Neural cell (in vitro differentiated cells): ENCODE measurements around the gene YIPF1. TPM values are rescaled to one million over a fixed set of nuclear protein-coding genes. Genes with fewer than 3 reads are reported as not detected.

Experiments
- H2AFZ ChIP-seq: fragments of 200-600, 300-800 bp; sonication (generic), shearing (Covaris generic); 2 replicates; pipeline ENCODE4 v1.6.0; 2014; ENCODE audit warnings: low read depth, mild to moderate bottlenecking, antibody characterized with exemption, low read length, moderate library complexity
- H3F3A ChIP-seq: fragments of 200-600 bp; shearing (Covaris generic); 2 replicates; pipeline ENCODE4 v1.6.1; 2016; ENCODE audit warnings: mild to moderate bottlenecking, moderate library complexity, mixed read lengths, antibody characterized with exemption, low read length; ENCODE audit not compliant: insufficient read depth, poor library complexity, severe bottlenecking
- H3K27ac ChIP-seq: fragments of 200-600, 300-800 bp; sonication (generic), shearing (Covaris generic); 2 replicates; pipeline ENCODE4 v1.5.1; 2014; ENCODE audit warnings: mild to moderate bottlenecking, low read length, moderate library complexity
- H3K27me3 ChIP-seq: fragments of 300-800, 200-600 bp; sonication (generic), shearing (Covaris generic); 2 replicates; pipeline ENCODE4 v1.6.0; 2014; ENCODE audit warnings: mild to moderate bottlenecking, low read depth, low read length, moderate library complexity; ENCODE audit not compliant: insufficient read depth
- H3K36me3 ChIP-seq: fragments of 300-800, 200-600 bp; sonication (generic), shearing (Covaris generic); 2 replicates; pipeline ENCODE4 v1.5.1; 2014; ENCODE audit warnings: mild to moderate bottlenecking, antibody characterized with exemption, low read length, moderate library complexity; ENCODE audit not compliant: insufficient read depth
- H3K4me2 ChIP-seq: fragments of 300-800, 200-600 bp; sonication (generic), shearing (Covaris generic); 2 replicates; pipeline ENCODE4 v1.6.0; 2014; ENCODE audit warnings: mild to moderate bottlenecking, low read length
- H3K4me3 ChIP-seq: fragments of 300-800, 200-600 bp; sonication (generic), shearing (Covaris generic); 2 replicates; pipeline ENCODE4 v1.5.1; 2014; ENCODE audit warnings: mild to moderate bottlenecking, low read length, moderate library complexity
- H3K79me2 ChIP-seq: fragments of 200-600 bp; shearing (Covaris generic); replicated peaks from 2 replicates; pipeline ENCODE4 v1.6.0; 2014; ENCODE audit warnings: mild to moderate bottlenecking, low read length, moderate library complexity; ENCODE audit not compliant: insufficient read depth
- H3K9ac ChIP-seq: fragments of 300-800, 200-600 bp; sonication (generic), shearing (Covaris generic); 2 replicates; pipeline ENCODE4 v1.6.1; 2016; ENCODE audit warnings: mild to moderate bottlenecking, low read length, mixed read lengths
- H3K9me2 ChIP-seq: fragments of 200-600 bp; shearing (Covaris generic); 2 replicates; pipeline ENCODE4 v1.6.1; 2016; ENCODE audit warnings: mild to moderate bottlenecking, low read length, mixed read lengths; ENCODE audit not compliant: insufficient read depth
- H3K9me3 ChIP-seq: fragments of 200-600, 300-800 bp; sonication (generic), shearing (Covaris generic); 2 replicates; pipeline ENCODE4 v1.6.1; 2016; ENCODE audit warnings: mild to moderate bottlenecking, mixed run types, low read length, moderate library complexity, mixed read lengths
- H4K20me1 ChIP-seq: fragments of 200-600 bp; shearing (Covaris generic); 2 replicates; pipeline ENCODE4 v1.6.1; 2016; ENCODE audit warnings: mild to moderate bottlenecking, mixed run types; ENCODE audit not compliant: insufficient read depth
- EP300 ChIP-seq: fragments of 450-650 bp; conservative IDR thresholded peaks from 2 replicates; pipeline ENCODE4 v1.6.1; 2014; ENCODE audit warnings: antibody characterized with exemption, mild to moderate bottlenecking, moderate library complexity; ENCODE audit not compliant: poor library complexity, severe bottlenecking
- EZH2 ChIP-seq: fragments of 200-600, 300-800 bp; shearing (Covaris generic), sonication (generic); IDR thresholded peaks from 2 replicates; pipeline ENCODE4 v1.6.1; 2014; ENCODE audit warnings: antibody characterized with exemption, low read length, borderline replicate concordance, mild to moderate bottlenecking; ENCODE audit not compliant: insufficient read depth, poor library complexity, severe bottlenecking
- MXI1 ChIP-seq: fragments of 450-650 bp; conservative IDR thresholded peaks from 2 replicates; pipeline ENCODE4 v1.6.1; 2014; ENCODE audit warnings: antibody characterized with exemption, mild to moderate bottlenecking; ENCODE audit not compliant: poor library complexity, severe bottlenecking
- POLR2AphosphoS5 ChIP-seq: IDR thresholded peaks from 2 replicates; pipeline ENCODE4 v1.6.1; 2012
- RAD21 ChIP-seq: fragments of 450-650 bp; conservative IDR thresholded peaks from 2 replicates; pipeline ENCODE4 v1.6.1; 2014; ENCODE audit warnings: antibody characterized with exemption, mild to moderate bottlenecking, moderate library complexity
- SMC3 ChIP-seq: fragments of 450-650 bp; conservative IDR thresholded peaks from 2 replicates; pipeline ENCODE4 v1.6.1; 2014; ENCODE audit warnings: antibody characterized with exemption, mild to moderate bottlenecking, moderate library complexity; ENCODE audit not compliant: poor library complexity
- TAF1 ChIP-seq: IDR thresholded peaks from 2 replicates; pipeline ENCODE4 v1.6.1; 2012; ENCODE audit warnings: low read depth
- polyA plus RNA-seq: library from polyadenylated mRNA; depleted of rRNA; stranded (reverse); fragments of >200 nt; gene quantifications from 2 replicates; pipeline ENCODE4 v1.2.3, GENCODE V29; 2014
- TF ChIP-seq, protein P1 (sequence below): IDR thresholded peaks from 2 replicates; pipeline ENCODE4 v1.6.1; 2012; ENCODE audit warnings: borderline replicate concordance
- TF ChIP-seq, protein P2 (sequence below): fragments of 450-650 bp; IDR thresholded peaks from 2 replicates; pipeline ENCODE4 v1.5.1; 2014; ENCODE audit warnings: antibody characterized with exemption, mild to moderate bottlenecking, moderate library complexity; ENCODE audit not compliant: poor library complexity, severe bottlenecking

The YIPF1 gene
- polyA plus RNA-seq, 1 donor from 2014 or later, result 45.0 TPM

DNA sequence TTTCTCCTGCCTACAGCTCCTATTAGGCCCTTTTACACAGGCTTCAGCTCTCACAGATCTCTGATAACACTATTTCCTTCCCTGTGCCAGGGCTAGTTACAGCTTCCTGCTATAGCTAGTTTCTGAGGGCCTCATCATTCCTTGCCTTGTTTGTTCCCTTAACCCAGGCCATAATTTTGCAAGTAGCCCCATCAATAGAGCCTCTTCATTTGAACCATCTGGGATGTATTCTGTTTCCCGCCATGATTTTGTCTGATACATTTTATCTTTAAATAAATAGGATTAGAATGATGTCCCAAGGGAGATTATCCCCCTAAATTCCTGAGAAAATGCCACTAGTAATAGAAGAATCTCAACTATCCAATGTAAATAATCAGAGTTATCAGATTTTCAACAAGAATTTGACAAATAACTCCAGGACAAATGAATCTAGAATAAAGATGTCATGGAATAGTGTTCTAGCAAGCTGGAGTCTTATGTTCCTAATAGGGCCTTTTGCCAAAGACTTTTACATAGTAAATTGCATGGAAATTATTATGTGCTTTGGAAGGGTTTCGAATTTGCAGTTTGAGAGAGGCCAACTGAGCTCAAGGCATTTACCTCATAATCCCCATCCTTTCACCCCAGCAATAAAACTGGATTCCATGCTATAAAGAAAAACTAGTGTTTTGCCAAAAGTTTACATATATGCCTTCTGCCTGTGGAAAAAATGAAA, 39.8 kb upstream of the YIPF1 start:
- H3K9ac ChIP-seq, result no peak overlapping the region
- H3F3A ChIP-seq, result no peaks in the 10 kb centered on the region
- H3K9me3 ChIP-seq, result no peaks in the 10 kb centered on the region
- H3K27ac ChIP-seq, result no peak overlapping the region
- no peak overlapping the region for H3K4me3 ChIP-seq
- no peaks in the 10 kb centered on the region for H3K27me3 ChIP-seq
- H3K9me2 ChIP-seq, result no peaks in the 10 kb centered on the region
- H3K4me2 ChIP-seq, result no peak overlapping the region
- no peaks in the 10 kb centered on the region for H3K79me2 ChIP-seq
- no peaks in the 10 kb centered on the region for H4K20me1 ChIP-seq
- TF ChIP-seq MXI1, result no peak
- no peak for TF ChIP-seq EZH2
- TF ChIP-seq, protein P1, sequence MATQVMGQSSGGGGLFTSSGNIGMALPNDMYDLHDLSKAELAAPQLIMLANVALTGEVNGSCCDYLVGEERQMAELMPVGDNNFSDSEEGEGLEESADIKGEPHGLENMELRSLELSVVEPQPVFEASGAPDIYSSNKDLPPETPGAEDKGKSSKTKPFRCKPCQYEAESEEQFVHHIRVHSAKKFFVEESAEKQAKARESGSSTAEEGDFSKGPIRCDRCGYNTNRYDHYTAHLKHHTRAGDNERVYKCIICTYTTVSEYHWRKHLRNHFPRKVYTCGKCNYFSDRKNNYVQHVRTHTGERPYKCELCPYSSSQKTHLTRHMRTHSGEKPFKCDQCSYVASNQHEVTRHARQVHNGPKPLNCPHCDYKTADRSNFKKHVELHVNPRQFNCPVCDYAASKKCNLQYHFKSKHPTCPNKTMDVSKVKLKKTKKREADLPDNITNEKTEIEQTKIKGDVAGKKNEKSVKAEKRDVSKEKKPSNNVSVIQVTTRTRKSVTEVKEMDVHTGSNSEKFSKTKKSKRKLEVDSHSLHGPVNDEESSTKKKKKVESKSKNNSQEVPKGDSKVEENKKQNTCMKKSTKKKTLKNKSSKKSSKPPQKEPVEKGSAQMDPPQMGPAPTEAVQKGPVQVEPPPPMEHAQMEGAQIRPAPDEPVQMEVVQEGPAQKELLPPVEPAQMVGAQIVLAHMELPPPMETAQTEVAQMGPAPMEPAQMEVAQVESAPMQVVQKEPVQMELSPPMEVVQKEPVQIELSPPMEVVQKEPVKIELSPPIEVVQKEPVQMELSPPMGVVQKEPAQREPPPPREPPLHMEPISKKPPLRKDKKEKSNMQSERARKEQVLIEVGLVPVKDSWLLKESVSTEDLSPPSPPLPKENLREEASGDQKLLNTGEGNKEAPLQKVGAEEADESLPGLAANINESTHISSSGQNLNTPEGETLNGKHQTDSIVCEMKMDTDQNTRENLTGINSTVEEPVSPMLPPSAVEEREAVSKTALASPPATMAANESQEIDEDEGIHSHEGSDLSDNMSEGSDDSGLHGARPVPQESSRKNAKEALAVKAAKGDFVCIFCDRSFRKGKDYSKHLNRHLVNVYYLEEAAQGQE, result no peak
- TF ChIP-seq TAF1, result no peak
- TF ChIP-seq SMC3, result no peak
- H2AFZ ChIP-seq, result no peak overlapping the region
- peaks cover 6% of the 10 kb centered on the region for H3K36me3 ChIP-seq

DNA sequence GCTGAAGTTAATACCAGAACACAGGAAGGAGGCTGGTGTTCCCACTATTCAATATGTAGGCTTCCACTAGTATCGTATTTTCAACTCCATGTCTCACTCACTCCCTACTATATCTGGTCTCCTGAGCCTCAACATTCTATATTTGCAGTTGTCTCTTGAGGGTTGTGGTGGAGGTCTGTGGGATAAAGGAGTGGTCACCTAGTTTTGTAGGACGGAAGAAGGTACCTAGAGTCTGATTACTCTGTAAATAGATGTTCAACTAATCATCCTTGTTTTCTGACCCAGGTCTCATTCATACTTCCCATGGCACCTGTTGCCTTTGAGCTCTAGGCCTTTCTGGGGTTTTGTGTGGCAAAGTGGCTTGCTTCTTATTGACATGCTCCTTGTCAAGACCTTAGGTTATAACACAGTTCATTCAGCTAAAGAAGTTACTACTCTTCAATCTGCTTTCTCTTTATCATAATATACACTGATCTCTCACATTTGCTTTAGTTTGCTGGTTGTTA, 37.8 kb upstream of the YIPF1 start:
- H3K79me2 ChIP-seq, result no peaks in the 10 kb centered on the region
- no peaks in the 10 kb centered on the region for H3K27me3 ChIP-seq
- no peak for TF ChIP-seq RAD21
- TF ChIP-seq EZH2, result no peak
- no peak overlapping the region for H2AFZ ChIP-seq
- H3K9me3 ChIP-seq, result no peaks in the 10 kb centered on the region
- no peaks in the 10 kb centered on the region for H3K9me2 ChIP-seq
- H4K20me1 ChIP-seq, result no peaks in the 10 kb centered on the region
- no peak overlapping the region for H3K4me3 ChIP-seq
- H3F3A ChIP-seq, result no peaks in the 10 kb centered on the region
- no peak overlapping the region for H3K27ac ChIP-seq
- peaks cover 11% of the 10 kb centered on the region for H3K36me3 ChIP-seq
- no peak overlapping the region for H3K9ac ChIP-seq
- no peak overlapping the region for H3K4me2 ChIP-seq

DNA sequence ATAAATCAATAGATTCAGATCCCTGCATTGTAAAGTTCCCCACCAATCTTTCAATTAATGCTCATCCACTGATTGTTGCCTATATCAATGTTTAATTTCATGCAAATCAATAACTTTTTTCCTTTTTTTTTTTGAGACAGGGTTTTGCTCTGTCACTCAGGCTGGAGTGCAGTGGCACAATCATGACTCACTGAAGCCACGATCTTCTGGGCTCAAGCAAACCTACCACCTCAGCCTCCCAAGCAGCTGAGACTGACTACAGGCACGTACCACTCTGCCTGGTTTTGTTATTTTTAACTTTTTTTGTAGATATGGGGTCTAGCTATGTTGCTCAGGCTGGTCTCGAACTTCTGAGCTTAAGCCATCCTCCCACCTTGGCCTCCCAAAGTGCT, 30.1 kb upstream of the YIPF1 start:
- no peak overlapping the region for H2AFZ ChIP-seq
- H3K9me3 ChIP-seq, result no peaks in the 10 kb centered on the region
- H3F3A ChIP-seq, result no peaks in the 10 kb centered on the region
- no peak overlapping the region for H3K4me3 ChIP-seq
- H3K27me3 ChIP-seq, result no peaks in the 10 kb centered on the region
- H3K9ac ChIP-seq, result no peak overlapping the region
- H3K9me2 ChIP-seq, result no peaks in the 10 kb centered on the region
- H3K36me3 ChIP-seq, result peaks cover 5% of the 10 kb centered on the region
- H3K27ac ChIP-seq, result no peak overlapping the region
- H3K79me2 ChIP-seq, result no peaks in the 10 kb centered on the region
- TF ChIP-seq EP300 (no peak), RAD21 (no peak), TAF1 (no peak), MXI1 (no peak), EZH2 (no peak), POLR2AphosphoS5 (no peak), SMC3 (no peak)
- TF ChIP-seq, protein P2, sequence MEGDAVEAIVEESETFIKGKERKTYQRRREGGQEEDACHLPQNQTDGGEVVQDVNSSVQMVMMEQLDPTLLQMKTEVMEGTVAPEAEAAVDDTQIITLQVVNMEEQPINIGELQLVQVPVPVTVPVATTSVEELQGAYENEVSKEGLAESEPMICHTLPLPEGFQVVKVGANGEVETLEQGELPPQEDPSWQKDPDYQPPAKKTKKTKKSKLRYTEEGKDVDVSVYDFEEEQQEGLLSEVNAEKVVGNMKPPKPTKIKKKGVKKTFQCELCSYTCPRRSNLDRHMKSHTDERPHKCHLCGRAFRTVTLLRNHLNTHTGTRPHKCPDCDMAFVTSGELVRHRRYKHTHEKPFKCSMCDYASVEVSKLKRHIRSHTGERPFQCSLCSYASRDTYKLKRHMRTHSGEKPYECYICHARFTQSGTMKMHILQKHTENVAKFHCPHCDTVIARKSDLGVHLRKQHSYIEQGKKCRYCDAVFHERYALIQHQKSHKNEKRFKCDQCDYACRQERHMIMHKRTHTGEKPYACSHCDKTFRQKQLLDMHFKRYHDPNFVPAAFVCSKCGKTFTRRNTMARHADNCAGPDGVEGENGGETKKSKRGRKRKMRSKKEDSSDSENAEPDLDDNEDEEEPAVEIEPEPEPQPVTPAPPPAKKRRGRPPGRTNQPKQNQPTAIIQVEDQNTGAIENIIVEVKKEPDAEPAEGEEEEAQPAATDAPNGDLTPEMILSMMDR, result no peak
- TF ChIP-seq, protein P1, result no peak
- no peak overlapping the region for H3K4me2 ChIP-seq
- H4K20me1 ChIP-seq, result no peaks in the 10 kb centered on the region
